SW 1271 (cell line): ENCODE measurements around the gene NOB1.
"Not testable (repeated sequence)": the region's sequence is repeated elsewhere in the genome, so short reads cannot be mapped to it uniquely, and the experiment has no call there.

Source experiments
- DNase-seq, 2 experiments: peaks; one replicate each; lab custom pipeline; 2025; lab: John Stamatoyannopoulos, UW

The NOB1 gene

DNA sequence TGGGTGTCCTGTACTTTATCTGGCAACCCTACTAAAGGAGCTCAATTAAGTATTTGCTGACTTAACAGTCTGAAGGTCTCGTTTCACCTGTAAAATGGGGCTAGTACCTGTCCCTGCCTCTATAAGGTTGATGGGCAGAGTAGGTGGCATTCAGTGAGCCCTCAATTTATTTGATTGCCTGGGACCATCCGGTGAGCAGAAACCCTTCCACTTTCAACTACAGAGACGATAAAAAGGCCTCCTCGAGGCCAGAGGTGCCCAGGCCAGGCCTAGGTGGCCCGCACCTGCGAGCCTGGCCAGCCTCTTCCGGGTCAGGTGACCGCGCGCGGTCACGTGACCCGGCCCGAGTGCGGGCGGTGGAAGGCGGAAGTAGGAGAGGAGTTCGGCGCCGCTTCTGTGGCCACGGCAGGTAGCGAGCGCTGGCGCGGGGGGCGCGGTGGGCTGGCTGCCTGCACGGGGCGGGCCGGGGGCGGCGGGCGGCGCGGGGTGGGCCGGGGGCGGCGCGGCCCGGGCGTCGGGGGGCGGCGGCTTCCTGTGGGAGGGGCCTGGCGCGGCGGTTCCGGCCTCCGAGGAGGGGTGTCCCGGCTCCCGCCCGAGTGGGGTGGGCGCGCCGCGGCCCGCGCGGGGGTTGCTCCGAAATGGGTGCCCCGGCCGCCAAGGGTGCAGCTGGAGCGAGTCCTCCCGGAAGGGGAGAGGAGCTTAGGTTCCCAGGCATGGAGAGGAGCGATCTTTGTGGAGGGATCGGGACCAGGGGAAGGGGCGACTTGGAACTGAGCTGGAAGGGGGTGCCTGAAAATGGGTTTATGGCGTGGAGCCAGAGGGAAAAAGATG lies 7.5 kb upstream of the NOB1 start, which contains the start of gene WWP2:
Gene WWP2 (plus strand): TSS at position 350 of the 831 bp plus-strand sequence. CDS start 24,679 bp downstream, outside the sequence.
- DNase-seq: peak; percentile 19 to 60

DNA sequence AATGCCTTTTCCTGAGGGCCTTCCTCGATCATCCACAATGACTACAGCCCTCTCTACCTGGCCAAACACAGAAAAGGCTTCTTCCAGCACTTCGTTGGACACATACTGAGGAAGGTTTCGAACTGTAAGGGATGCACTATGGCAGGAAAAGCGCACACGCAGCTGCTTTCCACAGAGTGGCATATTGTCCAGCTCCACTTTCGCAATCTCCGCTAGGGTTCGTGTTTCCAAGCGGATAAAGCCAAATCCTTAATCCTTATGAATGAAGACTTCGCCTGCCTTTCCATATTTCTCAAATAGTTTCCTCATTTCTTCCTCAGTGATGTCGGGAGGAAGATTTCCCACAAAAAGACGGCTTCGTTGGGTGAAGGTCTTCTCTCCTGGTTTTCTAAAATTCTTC lies 2.6 kb upstream of the NOB1 start:
- not testable (repeated sequence) for DNase-seq

DNA sequence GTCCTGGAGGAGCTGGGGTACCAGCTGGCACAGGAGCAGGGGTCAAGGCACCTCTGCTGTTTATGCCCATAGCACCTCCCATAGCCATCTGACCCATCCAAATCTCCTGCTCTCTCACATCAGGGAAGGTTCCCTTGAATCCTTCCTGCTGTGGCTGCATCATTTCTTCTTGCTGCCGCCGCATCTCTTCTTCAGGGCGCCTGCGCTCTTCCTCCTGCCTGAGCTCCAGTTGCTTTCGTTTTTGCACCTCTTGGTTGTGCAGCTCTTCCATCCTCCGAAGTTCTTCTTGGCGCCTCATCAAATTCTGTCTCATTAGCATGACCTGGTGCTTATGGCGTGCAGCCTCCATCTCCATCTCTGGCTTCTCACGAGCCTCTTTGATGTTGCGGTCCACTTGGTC lies 2.0 kb upstream of the NOB1 start:
- DNase-seq: no peak

DNA sequence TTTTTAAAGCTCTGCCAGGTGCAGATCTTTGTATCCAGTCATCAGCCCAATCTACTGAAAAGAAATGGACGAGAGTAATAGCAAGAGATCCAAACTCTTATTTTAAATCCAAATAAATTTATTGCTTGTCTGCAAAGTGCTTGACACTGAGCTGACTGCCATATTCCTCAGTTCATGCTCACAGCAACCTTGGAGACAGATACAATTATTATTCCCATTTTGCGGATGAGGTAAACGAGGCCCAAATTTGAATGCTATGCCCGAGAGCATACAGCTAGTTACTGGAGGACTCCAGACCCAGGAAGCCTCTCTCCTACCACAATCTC lies 620 bp downstream of the NOB1 start:
- DNase-seq: no peak

DNA sequence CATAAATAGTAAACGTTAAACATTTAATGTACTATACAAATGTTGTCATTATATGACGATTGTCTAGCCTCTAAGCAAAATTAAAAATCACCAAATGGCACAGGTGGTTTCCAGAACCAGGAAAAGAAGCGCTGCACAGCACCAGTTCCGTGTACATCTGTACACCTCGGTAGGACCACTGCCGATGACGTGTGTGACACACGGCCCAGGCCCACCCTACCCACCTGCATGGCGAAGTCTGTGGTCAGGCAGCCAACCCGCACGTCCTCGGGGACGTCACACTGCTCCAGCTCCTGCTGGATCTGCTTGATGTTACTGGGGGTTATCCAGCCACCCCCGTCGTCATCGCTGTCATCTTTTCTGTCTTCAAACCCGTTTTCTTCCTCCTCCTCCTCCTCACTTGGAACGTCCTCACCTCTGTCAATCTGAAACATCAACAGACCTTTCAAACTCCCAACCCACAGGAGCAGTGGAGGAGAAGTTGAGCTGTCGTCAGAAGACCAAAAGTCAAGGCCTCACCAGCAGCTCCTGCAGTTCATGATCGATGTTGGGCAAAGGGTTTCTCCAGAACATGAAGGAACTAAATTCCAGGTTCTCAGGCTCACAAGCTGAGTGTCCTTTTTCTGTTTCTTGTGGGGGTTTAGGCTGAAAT lies 5.9 kb downstream of the NOB1 start:
- DNase-seq: no peak

DNA sequence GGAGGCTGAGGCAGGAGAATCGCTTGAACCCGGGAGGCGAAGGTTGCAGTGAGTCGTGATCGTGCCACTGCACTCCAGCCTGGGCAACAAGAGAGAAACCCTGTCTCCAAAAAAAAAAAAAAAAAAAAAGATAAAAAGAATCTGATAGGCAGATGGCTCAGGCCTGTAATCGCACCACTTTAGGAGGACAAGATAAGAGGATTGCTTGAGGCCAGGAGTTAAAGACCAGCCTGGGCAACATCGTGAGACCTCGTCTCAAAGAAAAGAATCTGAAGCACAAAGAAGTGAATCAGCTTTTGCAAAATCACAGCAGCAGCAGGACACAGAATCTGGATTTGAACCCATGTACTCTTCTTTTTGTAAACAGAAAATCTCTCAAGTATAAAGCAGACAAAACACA lies 7.6 kb downstream of the NOB1 start:
- no peak for DNase-seq

DNA sequence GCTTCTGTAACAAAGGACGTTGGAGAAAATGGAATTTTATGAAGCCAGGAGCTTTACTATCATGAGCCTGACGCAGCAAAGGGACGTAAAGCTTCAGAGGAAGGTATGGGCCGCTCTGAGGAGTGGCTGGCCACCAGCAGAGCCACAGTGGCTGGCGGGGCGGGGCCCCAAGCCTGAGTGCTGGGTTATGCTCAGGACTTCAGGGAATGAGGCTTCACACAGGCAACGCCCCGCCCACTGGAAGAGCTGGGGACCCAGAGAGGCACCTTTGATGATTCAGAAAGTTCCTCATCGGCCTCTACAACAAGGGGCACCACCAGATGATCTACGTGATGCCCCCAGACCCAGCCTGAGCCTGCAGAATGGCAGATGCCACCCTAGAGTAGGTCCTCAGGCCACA lies 8.8 kb downstream of the NOB1 start:
- no peak for DNase-seq

DNA sequence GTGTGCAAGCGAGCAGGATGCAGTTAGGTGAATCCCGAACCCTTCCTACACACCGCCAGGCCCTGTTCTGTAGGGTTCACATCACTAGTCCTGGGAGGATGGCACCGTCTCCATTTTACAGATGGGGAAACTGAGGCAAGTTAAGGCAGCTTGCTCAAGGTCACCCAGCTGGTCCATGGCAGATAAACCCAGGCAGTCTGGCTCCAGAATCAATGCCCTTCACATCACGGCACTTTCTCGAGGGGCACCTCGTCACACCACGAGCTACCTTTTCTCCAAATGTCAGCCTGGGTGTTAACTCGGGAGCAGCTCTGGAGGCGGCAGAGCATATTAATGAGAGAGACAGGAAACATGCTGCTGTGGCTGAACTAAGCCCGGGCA lies 9.5 kb downstream of the NOB1 start:
- no peak for DNase-seq

DNA sequence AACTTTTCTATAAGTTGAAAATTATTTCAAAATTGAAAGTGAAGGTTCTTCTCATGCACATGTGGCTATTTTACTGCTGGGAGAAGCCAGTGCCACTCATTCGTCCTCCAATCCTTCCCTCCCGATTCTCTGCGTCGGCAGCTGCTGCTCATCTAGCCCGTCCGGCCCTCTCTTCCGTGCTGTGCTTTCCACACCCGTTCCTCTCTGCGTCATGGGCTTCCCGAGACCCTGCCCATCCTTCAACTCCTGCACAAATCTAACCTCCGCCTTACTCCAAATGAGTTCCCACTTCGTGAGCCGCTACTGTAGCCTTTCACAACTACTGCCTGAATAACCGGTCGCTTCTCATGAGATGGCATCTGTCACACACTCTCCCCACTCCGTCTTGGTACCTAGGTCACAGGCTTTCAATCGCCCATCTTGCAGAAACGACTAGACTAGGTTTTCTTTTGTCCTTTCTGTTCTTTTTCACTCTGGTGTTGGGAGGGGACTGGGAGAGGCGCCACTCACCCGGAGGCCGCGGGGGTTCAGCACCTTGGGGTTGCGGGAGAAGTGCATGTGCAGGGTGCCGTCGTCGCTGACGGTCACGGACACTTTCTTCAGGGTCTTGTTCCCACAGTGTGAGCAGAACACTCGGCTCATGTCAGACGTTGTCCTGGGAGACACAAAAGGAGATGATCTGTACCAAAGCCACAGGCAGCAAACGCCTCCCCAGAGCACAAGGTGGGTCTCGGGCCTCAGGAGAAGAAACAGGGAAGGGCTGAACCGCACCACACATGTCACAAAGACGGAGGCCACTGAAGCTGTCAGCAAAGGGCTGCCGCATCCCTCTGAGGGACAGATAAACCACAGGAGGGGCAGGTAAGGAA lies 10.1 kb downstream of the NOB1 start:
- DNase-seq: no peak

DNA sequence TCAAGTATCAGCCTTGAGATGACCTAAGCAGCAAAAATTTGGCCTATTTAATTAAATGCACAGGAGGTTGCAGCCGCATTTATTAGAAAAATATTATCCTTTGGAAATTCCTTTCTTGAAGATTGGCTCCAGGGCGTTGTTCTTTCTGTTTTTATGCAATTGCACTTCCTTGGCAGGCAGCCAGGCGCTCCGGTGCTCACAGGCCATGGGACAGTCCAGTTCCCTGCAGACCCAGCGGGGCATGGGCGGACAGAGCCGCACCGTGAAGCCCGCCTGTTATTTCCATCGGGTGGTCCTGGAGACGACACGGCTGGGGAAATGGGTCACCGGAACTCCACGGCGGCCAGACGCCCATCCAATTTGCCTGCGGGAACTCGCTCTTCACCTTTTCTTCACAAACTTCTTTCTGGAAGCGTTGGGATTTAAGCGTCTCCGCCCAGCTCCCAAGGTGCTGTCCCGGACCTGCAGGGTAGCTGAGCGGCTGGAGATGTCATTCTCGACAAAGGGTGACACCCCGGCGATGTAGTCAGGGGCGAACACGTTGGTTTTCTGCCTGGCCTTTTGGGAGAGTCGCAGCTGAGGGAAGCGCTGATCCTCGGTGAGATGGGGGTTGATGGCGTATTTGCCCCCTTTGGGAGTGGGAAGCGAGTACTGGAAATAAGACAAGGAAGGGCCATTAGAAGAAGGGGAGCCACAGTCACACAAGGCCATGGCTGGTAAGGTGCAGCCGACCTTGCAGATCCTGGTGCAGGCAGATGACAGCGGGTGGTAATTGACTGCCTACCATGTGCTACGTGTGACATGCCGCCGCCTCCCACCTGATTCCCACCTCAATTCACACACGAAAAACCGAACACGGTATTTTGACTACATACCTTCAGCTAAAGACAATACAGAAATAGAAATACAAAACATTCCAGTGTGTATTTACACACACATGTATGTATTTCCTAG lies 12.5 kb downstream of the NOB1 start:
- DNase-seq: no peak

DNA sequence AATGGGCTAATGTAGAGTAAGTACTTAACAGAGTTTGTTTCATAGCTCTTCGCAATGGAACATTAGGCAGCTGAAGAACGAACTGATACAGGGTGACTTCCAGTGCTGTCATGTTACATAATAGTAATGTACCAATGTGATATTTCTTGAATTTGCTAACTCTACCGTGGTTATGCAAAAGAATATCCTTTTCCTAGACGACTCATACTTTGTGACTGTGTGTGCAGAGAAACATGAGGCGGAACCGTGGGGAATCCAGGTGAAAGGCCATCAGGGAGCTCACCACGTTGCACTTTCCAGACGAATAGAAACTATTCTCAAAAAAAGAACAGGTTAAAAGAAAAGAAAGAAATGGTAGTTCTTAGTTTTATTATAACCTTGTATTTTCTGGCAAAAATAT lies 13.2 kb downstream of the NOB1 start:
- no peak for DNase-seq

DNA sequence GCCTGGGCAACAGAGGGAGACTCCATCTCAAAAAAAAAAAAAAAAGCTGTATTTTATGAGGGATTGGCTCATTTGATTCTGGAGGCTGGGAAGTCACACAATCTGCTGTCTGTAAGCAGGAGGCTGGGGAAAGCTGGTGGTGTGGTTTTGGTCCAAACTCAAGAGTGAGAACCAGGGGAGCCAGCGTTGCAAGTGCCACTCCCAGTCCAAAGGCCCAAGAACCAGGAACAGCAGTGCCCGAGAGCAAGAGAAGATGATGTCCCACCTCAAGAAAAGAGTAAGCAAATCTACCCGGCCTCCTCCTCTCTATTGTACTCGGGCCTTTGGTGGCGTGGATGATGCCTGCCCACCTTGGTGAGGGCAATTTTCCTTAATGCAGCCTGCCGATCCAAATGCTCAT lies 22.6 kb downstream of the NOB1 start:
- no peak for DNase-seq

DNA sequence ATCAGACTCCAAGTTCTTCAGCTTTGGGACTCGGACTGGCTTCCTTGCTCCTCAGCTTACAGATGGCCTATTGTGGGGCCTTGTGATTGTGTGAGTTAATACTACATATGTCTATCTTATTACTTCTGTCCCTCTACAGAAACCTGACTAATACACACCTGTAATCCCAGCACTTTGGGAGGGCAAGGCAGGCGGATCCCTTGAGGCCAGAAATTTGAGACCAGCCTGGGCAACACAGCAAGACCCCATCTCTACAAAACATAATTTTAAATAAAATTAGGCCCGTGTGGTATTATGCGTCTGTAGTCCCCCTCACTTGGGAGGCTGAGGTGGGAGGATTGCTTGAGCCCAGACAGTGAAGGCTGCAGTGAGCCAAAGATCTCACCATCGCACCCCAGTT lies 23.4 kb downstream of the NOB1 start:
- not testable (repeated sequence) for DNase-seq

DNA sequence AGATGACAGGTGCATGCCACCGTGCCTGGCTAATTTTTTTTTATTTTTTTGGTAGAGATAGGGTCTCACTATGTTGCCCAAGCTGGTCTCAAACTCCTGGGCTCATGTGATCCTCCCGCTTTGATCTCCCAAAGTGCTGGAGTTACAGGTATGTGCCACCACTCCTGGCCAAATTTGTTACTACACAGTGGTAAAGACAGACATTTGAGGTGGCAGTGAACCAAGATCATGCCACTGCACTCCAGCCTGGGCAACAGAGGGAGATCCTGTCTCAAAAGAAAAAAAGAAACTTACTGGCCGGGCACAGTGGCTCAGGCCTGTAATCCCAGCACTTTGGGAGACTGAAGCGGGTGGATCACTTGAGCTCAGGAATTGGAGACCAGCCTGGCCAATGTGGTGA lies 25.7 kb downstream of the NOB1 start:
- not testable (repeated sequence) for DNase-seq

DNA sequence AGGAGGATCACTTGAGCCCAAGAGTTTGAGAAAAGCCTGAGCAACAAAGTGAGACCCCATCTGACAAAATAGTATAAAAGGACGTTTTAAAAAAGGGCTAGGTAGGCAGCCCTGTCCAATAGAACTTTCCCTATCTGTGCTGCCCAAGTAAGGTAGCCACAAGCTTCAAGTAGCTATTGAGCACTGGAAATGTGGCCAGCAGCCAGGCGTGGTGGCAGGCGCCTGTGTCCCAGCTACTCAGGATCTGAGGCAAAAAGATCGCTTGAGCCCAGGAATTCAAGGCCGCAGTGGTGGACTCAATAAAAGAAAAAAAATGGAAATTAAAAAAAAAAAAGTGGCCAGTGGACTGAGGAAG lies 26.8 kb downstream of the NOB1 start:
- DNase-seq: no peak

DNA sequence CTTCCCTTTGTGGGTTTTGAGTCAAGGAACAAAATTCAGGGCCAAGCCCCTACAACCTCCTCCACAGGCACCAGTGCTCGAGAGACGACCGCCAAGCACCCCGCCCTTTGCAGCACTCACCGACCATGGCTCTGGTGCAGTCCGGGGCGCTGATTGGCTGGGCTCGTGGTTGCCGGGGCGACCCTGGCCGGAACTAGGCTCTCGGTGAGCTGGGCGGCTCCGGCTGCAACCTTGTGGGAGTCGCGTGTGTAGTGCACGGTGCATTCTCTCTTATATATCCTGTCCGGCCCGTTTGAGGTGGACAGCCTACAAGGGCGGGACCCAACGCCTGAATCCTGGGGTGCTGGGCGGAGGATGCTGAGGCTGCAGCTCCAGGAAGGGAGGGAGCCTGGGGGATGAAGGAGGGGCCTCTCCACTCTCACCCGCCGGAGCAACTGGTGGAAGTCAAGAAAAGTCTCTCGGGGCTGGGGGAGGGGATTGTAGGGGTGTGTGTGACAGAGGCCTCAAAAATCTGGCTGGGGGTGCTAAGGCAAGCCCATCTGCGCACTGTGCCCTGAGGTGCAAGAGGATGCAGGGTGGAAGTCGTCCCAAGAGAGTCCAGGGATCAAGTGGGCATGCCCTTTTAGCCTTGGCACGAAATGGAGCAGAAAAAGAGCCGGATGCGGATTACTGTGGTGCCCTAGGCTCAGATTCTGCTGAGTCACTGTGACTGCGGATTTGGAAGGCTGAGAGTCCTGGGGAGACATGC lies 28.2 kb downstream of the NOB1 start, which contains the start of gene NQO1:
Gene NQO1 (minus strand): TSS at position 248 of the 748 bp plus-strand sequence. CDS start 121 bp downstream, at position 127.
- DNase-seq: no peak

DNA sequence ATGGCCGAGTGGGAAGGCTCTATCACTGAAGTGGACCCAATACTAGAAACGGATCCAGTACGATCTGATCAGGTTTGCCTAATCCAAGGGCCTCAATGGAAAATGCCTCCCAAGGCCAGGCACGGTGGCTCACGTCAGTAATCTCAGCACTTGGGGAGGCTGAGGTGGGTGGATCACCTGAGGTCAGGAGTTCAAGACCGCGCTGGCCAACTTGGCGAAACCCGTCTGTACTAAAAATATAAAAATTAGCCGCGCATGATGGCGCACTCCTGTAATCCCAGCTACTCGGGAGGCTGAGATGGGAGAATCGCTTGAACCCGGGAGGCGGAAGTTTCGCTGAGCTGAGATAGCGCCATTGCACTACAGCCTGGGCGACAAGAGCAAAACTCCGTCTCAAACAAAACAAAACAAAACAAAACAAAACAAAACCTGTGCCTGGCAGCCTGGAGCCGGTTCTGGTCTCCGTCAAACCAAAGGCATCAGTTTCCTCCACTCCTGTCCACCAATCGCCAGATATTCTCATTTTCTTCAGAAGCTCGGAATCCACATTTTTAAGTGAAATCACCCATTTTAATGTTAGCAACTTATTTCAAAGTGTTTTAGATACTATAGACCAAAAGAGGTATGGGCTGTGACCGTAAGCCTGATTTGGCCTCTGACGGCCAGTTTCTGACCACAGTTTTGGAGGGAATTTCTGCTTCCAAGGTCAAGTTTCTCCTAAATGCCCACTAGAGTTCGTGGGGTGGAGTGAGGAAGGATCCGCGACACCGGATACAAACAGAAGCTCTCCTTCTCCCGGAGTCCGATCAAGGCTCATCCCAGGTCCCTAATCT lies 29.0 kb downstream of the NOB1 start:
- no peak for DNase-seq

DNA sequence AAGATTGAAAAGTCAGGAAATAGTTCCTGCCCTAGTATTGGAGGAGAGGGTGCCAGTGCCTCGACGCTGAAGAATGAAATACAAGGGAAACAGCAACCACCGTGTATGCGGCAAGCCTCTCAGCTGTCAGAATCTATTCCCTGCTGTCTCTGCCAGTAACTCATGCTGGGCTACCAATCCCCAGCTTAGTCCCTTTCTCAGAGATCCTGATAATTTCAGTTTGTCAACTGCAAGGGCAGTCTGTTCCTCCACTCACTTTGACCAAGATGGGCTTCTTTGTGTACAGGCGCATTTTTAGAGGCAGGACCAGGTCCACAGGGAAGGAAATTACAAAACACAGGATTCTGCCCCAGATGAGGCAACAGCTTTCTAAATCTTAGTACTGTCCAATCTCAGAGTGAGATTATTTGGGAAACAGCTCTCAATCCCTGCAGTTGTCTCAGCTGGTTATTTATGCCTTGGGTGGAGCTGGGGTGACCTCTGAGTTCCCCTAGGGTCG lies 29.7 kb downstream of the NOB1 start:
- no peak for DNase-seq

DNA sequence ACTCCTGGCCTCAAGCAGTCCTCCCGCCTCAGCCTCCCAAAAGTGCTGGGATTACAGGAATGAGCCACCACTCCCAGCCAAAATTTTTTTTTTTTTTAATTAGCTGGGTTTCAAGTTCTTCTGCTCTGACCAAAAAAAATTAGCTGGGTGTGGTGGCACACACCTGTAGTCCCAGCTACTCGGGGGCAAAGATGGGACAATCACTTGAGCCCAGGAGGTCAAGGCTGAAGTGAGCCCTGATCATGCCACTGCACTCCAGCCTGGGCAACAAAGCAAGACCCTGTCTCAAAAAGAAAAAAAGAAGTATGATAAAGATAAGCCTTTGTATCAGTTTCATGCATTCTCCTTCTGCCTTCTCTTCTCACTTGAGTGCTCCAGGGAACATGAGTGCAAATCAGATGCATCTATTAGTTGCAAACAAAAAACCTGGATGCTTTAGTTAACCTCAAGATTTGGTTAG lies 30.3 kb downstream of the NOB1 start:
- DNase-seq: no peak
